Mesendoderm (in vitro differentiated cells): ENCODE data around the gene YY1AP1.
"Not testable (repeated sequence)": the region's sequence is repeated elsewhere in the genome, so short reads cannot be mapped to it uniquely, and the experiment has no call there.

ENCODE experiments used
- DNase-seq: peaks from one replicate; pipeline ENCODE4 v3.0.0; 2013
- H2AK5ac ChIP-seq: 2 replicates; pipeline ENCODE4 v1.6.1; 2013; ENCODE audit warnings: low read length, inconsistent platforms
- H2BK120ac ChIP-seq: 2 replicates; pipeline ENCODE4 v1.6.1; 2013; ENCODE audit warnings: low read depth, mild to moderate bottlenecking, low read length, moderate library complexity, mixed read lengths
- H2BK15ac ChIP-seq: replicated peaks from 2 replicates; pipeline ENCODE4 v1.6.1; 2013; ENCODE audit warnings: low read depth, mild to moderate bottlenecking, moderate library complexity
- H2BK5ac ChIP-seq: 2 replicates; pipeline ENCODE4 v1.6.1; 2013; ENCODE audit warnings: low read length, inconsistent platforms
- H3K18ac ChIP-seq: 2 replicates; pipeline ENCODE4 v1.6.1; 2013; ENCODE audit warnings: mild to moderate bottlenecking, low read length, mixed read lengths
- H3K23ac ChIP-seq: one replicate; pipeline ENCODE4 v1.6.1; 2013; ENCODE audit warnings: low read length
- H3K27ac ChIP-seq: 2 replicates; pipeline ENCODE4 v1.5.1; 2013; ENCODE audit warnings: low read depth, mild to moderate bottlenecking, inconsistent platforms, low read length, moderate library complexity
- H3K27me3 ChIP-seq: 2 replicates; pipeline ENCODE4 v1.6.1; 2013; ENCODE audit warnings: low read length, control low read depth, mild to moderate bottlenecking, inconsistent platforms; ENCODE audit not compliant: insufficient read depth, poor library complexity
- H3K36me3 ChIP-seq: 2 replicates; pipeline ENCODE4 v1.6.1; 2013; ENCODE audit warnings: low read length, inconsistent platforms; ENCODE audit not compliant: control insufficient read depth, insufficient read depth
- H3K4ac ChIP-seq: one replicate; pipeline ENCODE4 v1.6.1; 2013; ENCODE audit warnings: low read depth, mild to moderate bottlenecking, low read length, moderate library complexity
- H3K4me1 ChIP-seq: 2 replicates; pipeline ENCODE4 v1.6.1; 2013; ENCODE audit warnings: low read depth, low read length, inconsistent platforms; ENCODE audit not compliant: control insufficient read depth
- H3K4me2 ChIP-seq: 2 replicates; pipeline ENCODE4 v1.6.1; 2013; ENCODE audit warnings: low read length
- H3K4me3 ChIP-seq: 2 replicates; pipeline ENCODE4 v1.5.1; 2013; ENCODE audit warnings: mild to moderate bottlenecking, low read length
- H3K56ac ChIP-seq: one replicate; pipeline ENCODE4 v1.6.1; 2013; ENCODE audit warnings: low read length
- H3K79me1 ChIP-seq: 2 replicates; pipeline ENCODE4 v1.6.1; 2013; ENCODE audit warnings: low read length, inconsistent platforms
- H3K79me2 ChIP-seq: 2 replicates; pipeline ENCODE4 v1.6.1; 2013; ENCODE audit warnings: mild to moderate bottlenecking, low read length; ENCODE audit not compliant: control insufficient read depth, insufficient read depth
- H3K9ac ChIP-seq: 2 replicates; pipeline ENCODE4 v1.6.1; 2013; ENCODE audit warnings: low read length, inconsistent platforms
- H4K5ac ChIP-seq: one replicate; pipeline ENCODE4 v1.6.1; 2013; ENCODE audit warnings: low read length
- H4K8ac ChIP-seq: one replicate; pipeline ENCODE4 v1.6.1; 2013; ENCODE audit warnings: low read depth, mild to moderate bottlenecking, control low read depth, low read length, moderate library complexity
- WGBS: extraction: QIAGEN DNeasy Blood & Tissue Kit; methylation state at CpG from one replicate; pipeline ENCODE4 v1.1.7; 2013; ENCODE audit warnings: low lambda C conversion rate, missing lambda C conversion rate; ENCODE audit not compliant: insufficient coverage; ENCODE audit errors: extremely low coverage; 5-methylcytosine and 5-hydroxymethylcytosine counted together

Gene YY1AP1

GRCh38 chr1:155645034-155645598 is 43.5 kb downstream of the YY1AP1 start:
- Histone ChIP-seq H3K18ac (no peak overlapping the region), H3K27ac (no peak overlapping the region), H3K27me3 (no peaks in the 10 kb centered on the region), H3K4me1 (no peaks in the 10 kb centered on the region), H2BK5ac (no peak overlapping the region), H2AK5ac (no peak overlapping the region), H3K79me2 (no peaks in the 10 kb centered on the region), H2BK15ac (no peak overlapping the region), H3K56ac (no peak overlapping the region), H3K4me3 (no peak overlapping the region), H2BK120ac (no peak overlapping the region), H3K9ac (no peak overlapping the region), H4K8ac (no peak overlapping the region), H3K36me3 (no peaks in the 10 kb centered on the region), H4K5ac (no peak overlapping the region), H3K79me1 (no peaks in the 10 kb centered on the region), H3K4ac (no peak overlapping the region), H3K23ac (no peak overlapping the region), H3K4me2 (no peak overlapping the region)
- WGBS, result no CpG with 5 or more reads among the region's 4 CpGs
- no peak for DNase-seq

- Histone ChIP-seq H3K27me3 (no peaks in the 10 kb centered on the region), H2BK5ac (no peak overlapping the region), H3K23ac (no peak overlapping the region), H4K8ac (no peak overlapping the region), H2AK5ac (no peak overlapping the region), H4K5ac (no peak overlapping the region), H3K4me2 (no peak overlapping the region), H3K4me1 (no peaks in the 10 kb centered on the region), H3K36me3 (no peaks in the 10 kb centered on the region), H3K9ac (no peak overlapping the region), H3K18ac (no peak overlapping the region), H2BK15ac (no peak overlapping the region), H2BK120ac (no peak overlapping the region), H3K79me1 (no peaks in the 10 kb centered on the region), H3K79me2 (no peaks in the 10 kb centered on the region), H3K4me3 (no peak overlapping the region), H3K56ac (no peak overlapping the region), H3K4ac (no peak overlapping the region), H3K27ac (no peak overlapping the region)
- no peak for DNase-seq
- no CpG with 5 or more reads among the region's 3 CpGs for WGBS
Measured at GRCh38 chr1:155643230-155643629, 45.3 kb downstream of the YY1AP1 start.

GRCh38 chr1:155642559-155643180 is 45.9 kb downstream of the YY1AP1 start:
- H3K23ac ChIP-seq, H2BK15ac ChIP-seq, H3K79me2 ChIP-seq, H3K4me3 ChIP-seq, H2AK5ac ChIP-seq, H3K18ac ChIP-seq, H2BK120ac ChIP-seq, H3K4ac ChIP-seq, H3K36me3 ChIP-seq, H3K4me1 ChIP-seq, H3K27me3 ChIP-seq, H3K27ac ChIP-seq, H3K9ac ChIP-seq, H3K56ac ChIP-seq, H4K8ac ChIP-seq, H3K4me2 ChIP-seq, H4K5ac ChIP-seq, H3K79me1 ChIP-seq, H2BK5ac ChIP-seq: not testable (repeated sequence)
- peak; percentile 24 for DNase-seq
- no CpG with 5 or more reads among the region's 11 CpGs for WGBS

GRCh38 chr1:155640367-155640766 is 48.2 kb downstream of the YY1AP1 start:
- Histone ChIP-seq H3K79me1 (no peaks in the 10 kb centered on the region), H3K4me3 (no peak overlapping the region), H3K36me3 (no peaks in the 10 kb centered on the region), H4K5ac (no peak overlapping the region), H3K4me1 (no peaks in the 10 kb centered on the region), H2AK5ac (no peak overlapping the region), H2BK120ac (no peak overlapping the region), H3K56ac (no peak overlapping the region), H3K18ac (no peak overlapping the region), H3K4me2 (no peak overlapping the region), H2BK15ac (no peak overlapping the region), H3K27ac (no peak overlapping the region), H3K79me2 (no peaks in the 10 kb centered on the region), H3K4ac (no peak overlapping the region), H3K9ac (no peak overlapping the region), H3K23ac (no peak overlapping the region), H4K8ac (no peak overlapping the region), H2BK5ac (no peak overlapping the region), H3K27me3 (no peaks in the 10 kb centered on the region)
- DNase-seq, result no peak

GRCh38 chr1:155636397-155637153 is 52.0 kb downstream of the YY1AP1 start:
- Histone ChIP-seq H4K8ac (no peak overlapping the region), H3K79me2 (no peaks in the 10 kb centered on the region), H3K4ac (no peak overlapping the region), H3K27ac (no peak overlapping the region), H2AK5ac (no peak overlapping the region), H2BK120ac (no peak overlapping the region), H4K5ac (no peak overlapping the region), H3K9ac (no peak overlapping the region), H3K79me1 (no peaks in the 10 kb centered on the region), H3K4me1 (no peaks in the 10 kb centered on the region), H2BK15ac (no peak overlapping the region), H3K27me3 (no peaks in the 10 kb centered on the region), H2BK5ac (no peak overlapping the region), H3K4me3 (no peak overlapping the region), H3K4me2 (no peak overlapping the region), H3K36me3 (no peaks in the 10 kb centered on the region), H3K23ac (no peak overlapping the region), H3K18ac (no peak overlapping the region), H3K56ac (no peak overlapping the region)
- DNase-seq, result no peak
- no CpG with 5 or more reads among the region's 11 CpGs for WGBS
